ENCODE data around the gene PHF21A. TPM values are rescaled to one million over a fixed set of nuclear protein-coding genes. Genes with fewer than 3 reads are reported as not detected.

The PHF21A gene
- total RNA-seq, 1 experiment from 2014 or later, result 20.5 TPM

GRCh38 chr11:45930031-45930794 lies 191.0 kb downstream of the PHF21A start:
- Mint-ChIP-seq H3K9me3 (ENCODE audit: low read depth, unreplicated experiment) (no peaks in the 10 kb centered on the region), H3K36me3 (ENCODE audit: insufficient read depth, unreplicated experiment) (peaks cover 21% of the 10 kb centered on the region), H3K4me1 (ENCODE audit: low read depth, unreplicated experiment) (peaks cover 11% of the 10 kb centered on the region), H3K4me3 (ENCODE audit: low read depth, unreplicated experiment) (no peak overlapping the region), H3K27ac (ENCODE audit: unreplicated experiment) (no peak overlapping the region), H3K27me3 (ENCODE audit: unreplicated experiment) (no peaks in the 10 kb centered on the region)
- no peak for DNase-seq
- BruUV-seq (replicated peaks), result no TSS peak
- CTCF ChIA-PET, result interaction anchor here (0.6 to 0.7 kb wide), 4 partner anchors 64 to 618 kb away, joined by 3 to 5 read pairs (median 3); no protein-coding TSS in a partner anchor
- intact Hi-C loops (cut with micrococcal nuclease; ENCODE audit: unreplicated experiment), result no loop called here
- TF ChIP-seq CTCF (IDR thresholded peaks at IDR 0.05; ENCODE audit: unreplicated experiment), result no peak

- Mint-ChIP-seq H3K4me3 (ENCODE audit: low read depth, unreplicated experiment) (no peak overlapping the region), H3K9me3 (ENCODE audit: low read depth, unreplicated experiment) (no peaks in the 10 kb centered on the region), H3K27ac (ENCODE audit: unreplicated experiment) (no peak overlapping the region), H3K4me1 (ENCODE audit: low read depth, unreplicated experiment) (peaks cover 12% of the 10 kb centered on the region), H3K36me3 (ENCODE audit: insufficient read depth, unreplicated experiment) (peaks cover 21% of the 10 kb centered on the region), H3K27me3 (ENCODE audit: unreplicated experiment) (no peaks in the 10 kb centered on the region)
- BruUV-seq (replicated peaks), result no TSS peak
- intact Hi-C loops (cut with micrococcal nuclease; ENCODE audit: unreplicated experiment), result no loop called here
- CTCF ChIA-PET, result interaction anchor here (0.6 kb wide), 1 partner anchor 35 kb away, joined by 3 read pairs; no protein-coding TSS in a partner anchor
- TF ChIP-seq CTCF (IDR thresholded peaks at IDR 0.05; ENCODE audit: unreplicated experiment), result no peak
- DNase-seq, result no peak
Observed at GRCh38 chr11:45929486-45930030, 191.7 kb downstream of the PHF21A start.

- Mint-ChIP-seq H3K36me3 (ENCODE audit: insufficient read depth, unreplicated experiment) (peaks cover 21% of the 10 kb centered on the region), H3K27me3 (ENCODE audit: unreplicated experiment) (no peaks in the 10 kb centered on the region), H3K27ac (ENCODE audit: unreplicated experiment) (no peak overlapping the region), H3K4me3 (ENCODE audit: low read depth, unreplicated experiment) (no peak overlapping the region), H3K4me1 (ENCODE audit: low read depth, unreplicated experiment) (peaks cover 18% of the 10 kb centered on the region), H3K9me3 (ENCODE audit: low read depth, unreplicated experiment) (no peaks in the 10 kb centered on the region)
- no peak for DNase-seq
- intact Hi-C loops (cut with micrococcal nuclease; ENCODE audit: unreplicated experiment), result no loop called here
- CTCF ChIA-PET, result interaction anchor here (0.6 kb wide), 1 partner anchor 34 kb away, joined by 3 read pairs; no protein-coding TSS in a partner anchor
- no peak for TF ChIP-seq CTCF (IDR thresholded peaks at IDR 0.05; ENCODE audit: unreplicated experiment)
- BruUV-seq (replicated peaks), result no TSS peak
Observed at GRCh38 chr11:45928535-45929215, 192.6 kb downstream of the PHF21A start.

GRCh38 chr11:45927684-45928413 lies 193.4 kb downstream of the PHF21A start:
- Mint-ChIP-seq H3K9me3 (ENCODE audit: low read depth, unreplicated experiment) (no peaks in the 10 kb centered on the region), H3K36me3 (ENCODE audit: insufficient read depth, unreplicated experiment) (peaks cover 24% of the 10 kb centered on the region), H3K27ac (ENCODE audit: unreplicated experiment) (no peak overlapping the region), H3K27me3 (ENCODE audit: unreplicated experiment) (no peaks in the 10 kb centered on the region), H3K4me1 (ENCODE audit: low read depth, unreplicated experiment) (peaks cover 18% of the 10 kb centered on the region), H3K4me3 (ENCODE audit: low read depth, unreplicated experiment) (no peak overlapping the region)
- CTCF ChIA-PET, result no interaction called here
- TF ChIP-seq CTCF (IDR thresholded peaks at IDR 0.05; ENCODE audit: unreplicated experiment), result no peak
- no TSS peak for BruUV-seq (replicated peaks)
- intact Hi-C loops (cut with micrococcal nuclease; ENCODE audit: unreplicated experiment), result no loop called here
- DNase-seq, result no peak

All from Calu3 (cell line).